B cell (primary cell): Measurements from ENCODE around the gene NTM. TPM values are rescaled to one million over a fixed set of nuclear protein-coding genes. Genes with fewer than 3 reads are reported as not detected.

Experiments
- ATAC-seq: fragments of 200-7000 bp; cut with Tn5 transposase; one replicate; pipeline ENCODE4 v1.10.0; 2021; ENCODE audit warnings: low read depth, mild to moderate bottlenecking, moderate number of reproducible peaks, moderate library complexity
- CTCF ChIA-PET: fragments of 350-600 bp; sonication (Branson Sonifier 250); formaldehyde crosslinking; loops from one replicate; lab custom pipeline; 2021; ENCODE audit warnings: antibody characterized with exemption, inconsistent platforms; lab: Charles Lee
- POLR2A ChIA-PET: fragments of 350-600 bp; sonication (Branson Sonifier 250); formaldehyde crosslinking; loops from one replicate; lab custom pipeline; 2021; ENCODE audit warnings: antibody characterized with exemption; lab: Charles Lee
- DNase-seq: peaks from one replicate; pipeline ENCODE4 v3.0.0; 2013
- H2AFZ ChIP-seq: 2 replicates; pipeline ENCODE4 v1.6.1; 2012; ENCODE audit warnings: mild to moderate bottlenecking, low read depth, low read length; ENCODE audit not compliant: insufficient read depth, poor library complexity, severe bottlenecking
- H3K27ac ChIP-seq, 2 donors: 1 replicate in 1 of 2; 2 replicates in 1 of 2; pipeline ENCODE4 v1.5.1; 2012 to 2013; ENCODE audit warnings: low read length in 2 of 2, mild to moderate bottlenecking in 2 of 2, moderate library complexity in 1 of 2
- H3K27me3 ChIP-seq, 4 experiments: fragments of 200-600 bp in 1 of 4; sonication (generic) in 1 of 4; replicated peaks in 1 of 4; 1 replicate in 2 of 4; 2 replicates in 2 of 4; pipeline versions ENCODE4 v1.6.1 to v1.7.0; 2013 to 2016; ENCODE audit warnings: low read length in 3 of 4, mild to moderate bottlenecking in 2 of 4, mixed read lengths in 1 of 4, moderate library complexity in 1 of 4; ENCODE audit not compliant: insufficient read depth in 4 of 4, control insufficient read depth in 3 of 4; ENCODE audit errors: control extremely low read depth in 1 of 4
- H3K36me3 ChIP-seq, 2 experiments: replicated peaks in 1 of 2; 1 replicate in 1 of 2; 2 replicates in 1 of 2; pipeline versions ENCODE4 v1.6.1 to v1.7.1; 2013; ENCODE audit warnings: low read length in 1 of 2; ENCODE audit not compliant: insufficient read depth in 2 of 2, control insufficient read depth in 1 of 2; ENCODE audit errors: control extremely low read depth in 1 of 2, extremely low read depth in 1 of 2
- H3K4me1 ChIP-seq, 2 donors: fragments of 200-600 bp in 1 of 2; sonication (generic) in 1 of 2; 1 replicate in 1 of 2; 2 replicates in 1 of 2; pipeline versions ENCODE4 v1.5.1 to v1.6.1; 2013 to 2017; ENCODE audit warnings: low read length in 2 of 2; ENCODE audit not compliant: control insufficient read depth in 2 of 2, insufficient read depth in 2 of 2
- H3K4me2 ChIP-seq: replicated peaks from 2 replicates; pipeline ENCODE3; 2012; ENCODE audit warnings: mild to moderate bottlenecking, low read depth, low read length; ENCODE audit not compliant: poor library complexity, severe bottlenecking
- H3K4me3 ChIP-seq, 5 experiments: fragments of 200-600 bp in 1 of 5; sonication (generic) in 1 of 5; 1 replicate in 3 of 5; 2 replicates in 2 of 5; pipeline versions ENCODE4 v1.5.1 to v1.7.0; 2011 to 2016; ENCODE audit warnings: low read length in 4 of 5, mild to moderate bottlenecking in 4 of 5, low read depth in 2 of 5, control low read depth in 1 of 5, moderate library complexity in 1 of 5; ENCODE audit not compliant: insufficient read depth in 1 of 5; ENCODE audit errors: control extremely low read depth in 1 of 5, extremely low read depth in 1 of 5
- H3K79me2 ChIP-seq: fragments of 200-600 bp; sonication (generic); one replicate; pipeline ENCODE4 v1.6.0; 2016; ENCODE audit warnings: low read length; ENCODE audit not compliant: control insufficient read depth, insufficient read depth
- H3K9ac ChIP-seq: fragments of 200-600 bp; sonication (generic); 2 replicates; pipeline ENCODE4 v1.6.1; 2017; ENCODE audit warnings: mild to moderate bottlenecking, low read length, moderate library complexity
- H3K9me3 ChIP-seq, 3 donors: one replicate each; pipeline versions ENCODE4 v1.6.1 to v1.7.1; 2013; ENCODE audit warnings: low read length in 2 of 3; ENCODE audit not compliant: control insufficient read depth in 2 of 3, insufficient read depth in 1 of 3; ENCODE audit errors: control extremely low read depth in 1 of 3
- H4K20me1 ChIP-seq: 2 replicates; pipeline ENCODE4 v1.6.0; 2012; ENCODE audit warnings: mild to moderate bottlenecking, low read length; ENCODE audit not compliant: insufficient read depth, control insufficient read depth, poor library complexity, severe bottlenecking
- H3K27ac Mint-ChIP-seq: one replicate; pipeline ENCODE4 v1.8.0; 2021; ENCODE audit warnings: mixed read lengths
- H3K27me3 Mint-ChIP-seq: one replicate; pipeline ENCODE4 v1.8.0; 2021; ENCODE audit warnings: mixed read lengths
- H3K4me1 Mint-ChIP-seq: one replicate; pipeline ENCODE4 v1.8.0; 2021; ENCODE audit warnings: mixed read lengths
- H3K4me3 Mint-ChIP-seq: one replicate; pipeline ENCODE4 v1.8.0; 2021; ENCODE audit warnings: mixed read lengths
- H3K9me3 Mint-ChIP-seq: one replicate; pipeline ENCODE4 v1.8.0; 2022; ENCODE audit warnings: mixed read lengths; ENCODE audit not compliant: insufficient read depth
- EZH2 ChIP-seq: IDR thresholded peaks from 2 replicates; pipeline ENCODE4 v1.6.1; 2012; ENCODE audit warnings: borderline replicate concordance, low read depth, mild to moderate bottlenecking, moderate library complexity, low read length; ENCODE audit not compliant: insufficient read depth, poor library complexity, severe bottlenecking
- WGBS: methylation state at CpG from one replicate; pipeline ENCODE4 v1.1.5; 2013; ENCODE audit warnings: missing lambda C conversion rate; ENCODE audit not compliant: insufficient coverage; 5-methylcytosine and 5-hydroxymethylcytosine counted together
- intact Hi-C: fragments of 100-400 bp; cut with micrococcal nuclease; formaldehyde crosslinking; loops from one replicate; pipeline ENCODE4 v1.10.0; 2022
- polyA plus RNA-seq: library from polyadenylated mRNA; depleted of rRNA; stranded (reverse); fragments of >200 nt; gene quantifications from 2 replicates; pipeline ENCODE4 v1.2.3, GENCODE V29; 2012
- total RNA-seq, 2 donors: library from RNA; stranded (reverse); fragments of 120-200 nt in 1 of 2; gene quantifications; 1 replicate in 1 of 2; 2 replicates in 1 of 2; pipeline versions ENCODE4 v1.2.3 to v1.2.4, GENCODE V29; 2013 to 2022
- TF ChIP-seq, protein P1 (sequence below): fragments of 200-600 bp; IDR thresholded peaks from one replicate; pipeline ENCODE4 v1.8.0; 2022; ENCODE audit warnings: antibody characterized with exemption, mild to moderate bottlenecking

Gene NTM
- total and polyA plus RNA-seq, 2 donors (not counting 1 experiment from before 2014, with no cell fraction given), result not detected

DNA sequence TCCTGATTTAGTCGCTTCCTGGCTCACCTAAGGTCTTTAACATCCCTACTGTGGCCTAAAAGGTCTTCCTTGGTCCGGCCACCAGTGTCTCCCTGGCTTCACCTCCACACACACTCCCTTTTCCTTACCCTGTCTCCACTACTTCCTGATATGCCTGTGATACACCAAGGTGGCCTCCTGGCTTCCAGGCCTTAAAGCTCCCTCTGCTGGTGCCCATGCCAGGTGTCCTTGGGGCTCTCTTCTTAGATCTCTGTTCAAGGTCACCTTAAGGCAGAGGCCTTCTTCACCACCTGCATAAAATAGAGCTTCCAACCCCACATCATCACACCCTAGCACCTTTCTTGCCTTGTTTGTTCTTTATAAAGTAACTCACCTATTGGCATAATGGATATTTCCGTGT is 787.7 kb downstream of the NTM start:
- Histone ChIP-seq H3K4me1 (no peaks in the 10 kb centered on the region), H2AFZ (no peak overlapping the region), H4K20me1 (no peaks in the 10 kb centered on the region), H3K9ac (no peak overlapping the region), H3K79me2 (no peaks in the 10 kb centered on the region), H3K9me3 (peaks cover 0 to 7% (median 0%) of the 10 kb centered on the region in 3 donors), H3K27ac (no peak overlapping the region), H3K36me3 (no peaks in the 10 kb centered on the region), H3K4me3 (no peak overlapping the region), H3K4me2 (no peak overlapping the region), H3K27me3 (no peaks in the 10 kb centered on the region)
- ChIA-PET POLR2A (no interaction called here), CTCF (no interaction called here)
- intact Hi-C loops, result no loop called here
- Mint-ChIP-seq H3K27me3 (no peaks in the 10 kb centered on the region), H3K4me1 (no peaks in the 10 kb centered on the region), H3K27ac (no peak overlapping the region), H3K9me3 (no peaks in the 10 kb centered on the region), H3K4me3 (no peak overlapping the region)
- 74% methylated on average over 3 of the region's 3 CpGs for WGBS
- ATAC-seq, result no peak
- DNase-seq, result no peak
- no peak for TF ChIP-seq EZH2
- TF ChIP-seq, protein P1, sequence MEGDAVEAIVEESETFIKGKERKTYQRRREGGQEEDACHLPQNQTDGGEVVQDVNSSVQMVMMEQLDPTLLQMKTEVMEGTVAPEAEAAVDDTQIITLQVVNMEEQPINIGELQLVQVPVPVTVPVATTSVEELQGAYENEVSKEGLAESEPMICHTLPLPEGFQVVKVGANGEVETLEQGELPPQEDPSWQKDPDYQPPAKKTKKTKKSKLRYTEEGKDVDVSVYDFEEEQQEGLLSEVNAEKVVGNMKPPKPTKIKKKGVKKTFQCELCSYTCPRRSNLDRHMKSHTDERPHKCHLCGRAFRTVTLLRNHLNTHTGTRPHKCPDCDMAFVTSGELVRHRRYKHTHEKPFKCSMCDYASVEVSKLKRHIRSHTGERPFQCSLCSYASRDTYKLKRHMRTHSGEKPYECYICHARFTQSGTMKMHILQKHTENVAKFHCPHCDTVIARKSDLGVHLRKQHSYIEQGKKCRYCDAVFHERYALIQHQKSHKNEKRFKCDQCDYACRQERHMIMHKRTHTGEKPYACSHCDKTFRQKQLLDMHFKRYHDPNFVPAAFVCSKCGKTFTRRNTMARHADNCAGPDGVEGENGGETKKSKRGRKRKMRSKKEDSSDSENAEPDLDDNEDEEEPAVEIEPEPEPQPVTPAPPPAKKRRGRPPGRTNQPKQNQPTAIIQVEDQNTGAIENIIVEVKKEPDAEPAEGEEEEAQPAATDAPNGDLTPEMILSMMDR, result no peak

- no peak overlapping the region for H3K27ac Mint-ChIP-seq
- H3K4me2 ChIP-seq, result no peak overlapping the region
- H2AFZ ChIP-seq, result no peak overlapping the region
- ChIA-PET POLR2A (no interaction called here), CTCF (no interaction called here)
- H3K9me3 ChIP-seq, result peaks cover 0 to 8% (median 0%) of the 10 kb centered on the region in 3 donors
- H3K36me3 ChIP-seq, result no peaks in the 10 kb centered on the region
- no peak overlapping the region for H3K4me3 Mint-ChIP-seq
- 100% methylated on average over 2 of the region's 2 CpGs for WGBS
- no peaks in the 10 kb centered on the region for H3K27me3 ChIP-seq
- no peak overlapping the region for H3K9ac ChIP-seq
- no peaks in the 10 kb centered on the region for H3K79me2 ChIP-seq
- H3K9me3 Mint-ChIP-seq, result no peaks in the 10 kb centered on the region
- H3K27me3 Mint-ChIP-seq, result no peaks in the 10 kb centered on the region
- H3K4me1 Mint-ChIP-seq, result no peaks in the 10 kb centered on the region
- no peaks in the 10 kb centered on the region for H4K20me1 ChIP-seq
- TF ChIP-seq EZH2, result no peak
- TF ChIP-seq, protein P1, result no peak
- H3K4me3 ChIP-seq, result no peak overlapping the region
- DNase-seq, result no peak
- intact Hi-C loops, result no loop called here
- ATAC-seq, result no peak
- no peaks in the 10 kb centered on the region for H3K4me1 ChIP-seq
- no peak overlapping the region for H3K27ac ChIP-seq
These were observed 788.3 kb downstream of the NTM start for GRCh38 chr11:132158696-132159095.
